Fibroblast of lung (primary cell): ENCODE data around the gene TJP1.

Experiments used
- CTCF ChIP-seq, 2 donors: IDR thresholded peaks in 1 of 2; conservative IDR thresholded peaks in 1 of 2; 1 replicate in 1 of 2; 2 replicates in 1 of 2; pipeline ENCODE4 v1.5.1; 2011 to 2012; ENCODE audit warnings: low read length in 2 of 2, control low read depth in 1 of 2, inconsistent platforms in 1 of 2, low read depth in 1 of 2, mild to moderate bottlenecking in 1 of 2
- EZH2 ChIP-seq: IDR thresholded peaks from 2 replicates; pipeline ENCODE4 v1.5.1; 2012; ENCODE audit warnings: low read length, control low read depth, mild to moderate bottlenecking; ENCODE audit errors: missing control alignments

GRCh38 chr15:29820394-29821154 lies 1.7 kb downstream of the TJP1 start:
- TF ChIP-seq CTCF (conservative IDR thresholded peaks at IDR 0.05 in 1 of 2, IDR thresholded peaks at IDR 0.05 in 1 of 2; ENCODE audit: low read depth in 1 of 2, low read length in 2 of 2) (no peak), EZH2 (no peak)
